HG03066 (cell line): ENCODE measurements around the gene GPR84.
A peak's percentile ranks its signal among the peaks of the same experiment; 100 is the strongest.

Experiments used
- ATAC-seq: cut with Tn5 transposase; IDR thresholded peaks from one replicate; pipeline ENCODE4 v1.9.1; 2021; ENCODE audit warnings: low read depth; ENCODE audit not compliant: unreplicated experiment

Gene GPR84

DNA sequence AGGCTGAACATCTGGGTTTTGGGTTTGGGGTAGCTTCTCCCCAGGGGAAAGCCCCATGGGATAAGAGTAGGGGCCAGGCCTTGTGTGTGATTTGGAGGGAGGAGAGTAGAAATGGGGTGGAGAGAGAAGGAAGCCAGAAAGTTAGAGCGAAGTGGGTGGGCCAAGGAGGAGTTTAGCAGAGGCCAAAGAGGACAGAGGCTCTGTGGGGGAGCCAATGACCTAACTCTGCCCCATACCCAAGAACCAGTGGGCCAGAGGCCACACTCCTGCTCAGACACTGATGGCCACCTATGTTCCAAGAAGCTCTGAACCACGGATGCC, 10.9 kb upstream of the GPR84 start:
- ATAC-seq, result no peak

DNA sequence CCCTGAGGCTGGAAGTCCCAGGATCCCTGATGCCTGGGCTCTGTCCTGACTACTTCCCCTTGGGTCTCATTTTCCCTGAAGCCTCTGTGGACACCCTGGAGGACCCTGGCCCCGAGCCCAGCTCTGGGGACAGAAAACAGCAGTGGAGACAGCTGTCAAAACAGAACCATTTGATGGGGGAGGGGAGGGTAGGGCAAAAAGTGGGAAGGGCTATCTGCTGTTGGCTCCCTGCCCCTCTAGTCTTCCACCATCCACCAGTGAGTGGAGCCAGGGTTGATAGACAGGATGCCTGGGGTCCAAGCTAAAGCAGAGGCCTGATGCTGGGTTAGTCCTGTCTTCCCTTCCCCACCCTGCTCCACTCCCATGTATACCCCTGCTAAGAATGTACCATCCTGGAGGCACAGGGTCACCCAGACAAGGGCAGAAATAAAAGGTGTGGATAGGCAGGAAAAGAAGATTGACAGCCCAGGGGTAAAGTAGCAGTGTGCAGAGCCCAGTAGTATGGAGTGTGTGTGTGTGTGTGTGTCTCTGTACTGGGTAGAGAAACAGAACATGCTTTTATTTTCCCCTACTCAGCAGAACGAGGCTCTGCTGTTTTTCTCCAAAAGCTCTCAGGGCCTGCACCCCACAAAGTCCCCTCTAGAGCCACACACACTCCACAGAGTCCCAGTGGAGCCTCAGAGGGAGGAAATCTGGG, 10.4 kb upstream of the GPR84 start:
- ATAC-seq, result no peak

DNA sequence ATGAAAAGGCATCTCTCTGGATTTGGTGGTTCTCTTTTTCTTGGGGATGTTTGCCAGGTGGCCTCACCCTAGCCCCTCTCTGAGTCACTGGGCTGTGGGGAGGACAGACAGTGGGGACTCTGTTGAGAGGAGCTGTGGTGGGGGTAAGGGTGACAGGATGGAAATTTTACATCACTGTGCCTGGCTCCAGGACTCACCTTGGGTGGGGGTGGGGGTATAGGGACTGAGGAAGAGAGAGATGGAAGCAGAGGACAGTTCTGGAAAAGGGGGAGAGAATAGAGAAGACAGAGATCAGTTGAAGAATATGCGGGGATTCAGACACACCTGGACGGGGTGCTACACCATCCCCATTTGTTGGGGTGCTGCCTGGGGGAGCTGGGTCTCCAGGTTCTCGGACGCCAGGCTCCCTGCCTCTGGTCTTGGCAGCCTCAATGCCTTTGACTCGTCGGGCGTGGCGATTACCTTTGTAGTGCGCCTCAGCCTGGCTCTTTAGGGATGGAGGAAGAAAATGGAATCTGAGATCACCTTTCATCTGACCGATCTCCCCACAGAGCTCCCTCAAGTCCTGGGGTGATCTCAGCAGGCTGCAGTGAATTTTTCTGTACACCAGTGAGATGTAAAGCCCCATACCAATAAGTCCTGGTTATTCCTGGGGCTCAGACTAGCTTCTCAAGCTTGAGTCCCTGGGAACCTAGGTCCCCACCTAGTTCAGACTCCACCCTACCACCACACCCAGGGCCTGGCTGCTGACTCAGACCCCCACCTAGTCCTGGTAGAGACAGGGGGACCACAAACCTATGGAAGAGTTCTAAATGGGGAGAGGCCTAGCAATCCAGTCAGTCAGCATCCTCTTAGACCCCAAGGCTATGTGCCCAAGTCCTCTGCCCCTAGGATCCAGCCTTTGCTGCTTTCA, 9.6 kb upstream of the GPR84 start:
- no peak for ATAC-seq

DNA sequence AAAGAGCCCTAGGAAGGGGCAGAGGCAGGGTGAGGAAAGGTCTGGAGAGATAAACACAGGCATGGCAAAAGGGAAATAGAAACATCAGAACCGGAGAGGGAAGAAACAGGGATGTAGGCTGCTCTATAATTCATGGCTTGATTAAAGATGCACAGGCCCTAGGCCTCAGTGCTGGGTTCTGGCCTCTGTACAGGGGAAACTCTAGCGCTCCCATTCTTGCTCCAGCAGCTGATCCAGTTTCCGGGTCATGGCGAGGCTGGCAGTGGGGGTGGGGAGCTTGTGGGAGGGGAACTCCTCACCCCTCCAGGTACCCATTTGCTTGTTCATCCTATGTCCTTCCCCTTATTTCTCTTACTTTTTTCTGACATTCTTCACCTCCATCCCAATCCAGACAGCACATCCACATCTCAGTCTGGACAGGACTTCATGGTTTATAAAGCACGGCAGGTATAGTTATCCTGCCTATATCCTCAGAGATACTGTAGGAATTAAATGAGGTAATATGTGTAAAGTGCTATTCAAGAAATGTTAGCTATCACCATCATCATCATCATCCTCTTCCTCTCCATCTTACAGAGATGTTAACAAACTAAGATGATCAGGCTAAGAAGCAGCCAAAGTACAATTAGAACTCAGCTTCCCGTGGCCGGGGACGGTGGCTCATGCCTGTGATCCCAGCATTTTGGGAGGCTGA, 8.0 kb upstream of the GPR84 start:
- ATAC-seq, result no peak

DNA sequence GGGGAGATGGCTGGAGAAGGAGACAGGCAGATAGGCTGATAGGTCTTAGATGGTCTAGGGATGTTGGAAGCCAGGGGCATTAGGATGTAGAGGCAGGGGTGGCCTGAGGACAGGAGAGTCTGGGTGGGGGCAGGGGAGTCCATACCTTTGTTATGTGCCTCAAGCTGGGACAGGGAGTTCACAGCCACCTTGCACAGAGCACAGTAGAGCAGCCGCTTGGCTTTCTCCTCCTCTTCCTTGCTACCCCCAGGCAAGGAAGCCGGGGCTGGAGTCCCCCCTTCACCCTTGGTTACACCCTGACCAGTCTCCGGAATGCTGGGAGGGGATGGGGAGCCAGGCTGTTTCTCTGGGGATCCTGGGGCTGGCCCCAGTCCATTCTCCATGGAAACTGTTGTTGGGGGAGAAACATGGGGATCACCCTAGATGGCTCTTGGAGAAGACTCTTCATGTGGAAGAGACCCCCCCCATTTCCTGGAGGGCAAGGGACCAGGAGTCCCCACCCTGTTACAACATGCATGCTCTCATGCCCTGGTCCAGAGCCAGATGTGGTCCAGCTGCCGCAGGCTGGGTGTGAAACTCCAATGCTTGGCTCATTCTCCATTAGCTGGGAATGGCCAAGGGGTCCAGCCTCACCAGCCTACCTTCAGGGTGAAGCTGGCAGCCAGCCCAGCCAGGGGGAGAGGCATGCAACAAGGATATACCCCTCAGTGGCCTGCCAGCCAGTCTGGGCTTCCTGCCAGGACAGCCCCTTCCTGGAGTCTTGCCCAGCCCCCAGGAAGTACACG, 7.2 kb upstream of the GPR84 start:
- no peak for ATAC-seq

DNA sequence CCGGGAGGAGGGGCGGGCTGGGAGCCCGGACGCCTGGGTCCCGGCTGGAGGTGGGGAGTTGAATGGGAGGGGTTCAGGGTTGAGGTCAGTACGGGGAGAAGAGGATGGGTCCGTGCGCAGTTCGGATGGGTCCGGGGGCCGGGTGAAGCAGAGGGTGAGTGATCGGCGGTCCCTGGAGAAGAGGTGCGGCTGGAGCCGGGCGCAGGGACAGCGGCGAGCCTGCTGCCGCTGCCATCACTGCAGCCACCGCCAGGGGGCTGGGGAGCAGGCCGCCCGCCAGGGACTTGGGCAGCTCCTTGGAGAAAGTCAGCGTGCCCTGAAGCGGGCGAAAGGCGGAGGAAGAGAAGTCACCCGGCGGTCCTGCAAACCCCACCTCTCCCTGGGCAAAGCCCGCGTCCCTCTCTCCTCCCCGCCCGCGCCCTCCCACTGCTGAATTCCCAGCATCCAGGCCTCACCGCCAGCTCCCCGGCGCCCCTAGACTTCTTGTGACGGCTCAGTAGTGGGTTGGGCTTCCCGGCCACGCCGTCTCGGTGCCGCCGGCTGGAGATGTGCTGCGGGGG, 6.0 kb upstream of the GPR84 start:
- ATAC-seq, result no peak

DNA sequence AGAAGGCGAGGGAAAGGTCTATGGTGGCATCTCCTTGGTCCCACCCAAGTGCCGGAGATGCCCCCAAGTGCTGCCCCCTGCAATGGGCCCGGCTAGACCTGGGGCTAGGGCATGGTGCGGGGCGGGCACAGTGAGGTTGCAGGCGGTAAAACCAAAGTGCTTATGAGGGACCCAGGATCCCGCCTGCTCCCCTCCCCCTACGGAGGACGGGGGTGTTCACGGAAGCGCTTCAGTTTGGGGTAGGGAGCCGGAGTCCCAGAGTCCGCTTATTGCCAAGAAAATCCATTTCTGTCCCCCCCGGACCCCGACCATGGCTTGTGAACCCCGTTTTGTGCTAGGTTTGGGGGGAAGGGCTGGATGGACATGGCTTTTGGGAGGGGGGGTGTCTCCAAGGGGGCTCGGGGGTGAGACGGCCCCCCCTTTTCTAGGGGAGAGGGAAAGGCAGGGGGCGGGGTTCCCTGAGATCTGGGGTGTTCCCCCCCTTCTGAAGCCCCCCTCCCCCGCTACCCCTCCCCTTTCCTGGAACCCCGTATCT, 5.4 kb upstream of the GPR84 start:
- ATAC-seq, result no peak

DNA sequence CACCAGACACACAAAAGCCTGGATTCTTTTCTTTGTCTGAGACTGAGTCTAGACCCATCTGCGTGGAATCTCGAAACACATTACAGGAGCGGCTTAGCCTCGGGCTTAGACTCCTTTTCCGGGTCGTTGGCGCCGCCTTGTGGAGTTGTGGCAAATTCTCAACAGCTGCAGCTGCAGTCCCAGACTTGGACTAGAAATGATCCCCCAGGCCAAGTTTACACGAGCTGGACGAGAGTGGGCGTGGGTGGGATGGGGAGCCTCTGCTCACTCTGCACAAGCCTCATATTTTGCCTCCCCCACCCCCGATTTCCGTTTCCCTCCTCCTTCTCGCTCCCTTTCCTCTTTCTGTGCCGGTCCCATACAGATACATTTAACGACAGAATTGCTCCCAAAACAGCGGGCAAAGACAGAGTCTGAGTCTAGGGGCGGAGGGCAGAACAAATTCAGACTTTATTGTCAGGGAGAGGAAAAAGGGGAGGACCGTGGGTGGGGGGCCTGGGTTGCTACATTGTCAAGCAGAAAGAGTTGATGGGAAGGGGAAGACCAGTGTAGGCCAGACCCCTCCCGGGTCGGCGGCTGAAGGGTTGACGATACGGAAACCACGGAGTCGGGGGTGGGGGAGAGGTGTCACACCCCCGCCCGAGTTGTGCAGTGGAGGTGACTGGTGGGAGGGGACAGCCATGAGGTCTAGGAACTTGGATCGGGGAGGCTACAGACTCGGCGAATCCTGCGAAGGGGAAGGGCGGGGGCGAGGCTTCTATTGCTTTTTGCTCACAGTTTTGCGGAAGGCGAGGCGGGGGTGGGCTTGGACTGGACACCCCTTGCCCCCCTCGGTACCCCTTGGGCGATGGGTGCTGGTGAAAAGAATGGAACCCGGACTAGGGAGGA, 4.7 kb upstream of the GPR84 start:
- peak; percentile 86 for ATAC-seq

DNA sequence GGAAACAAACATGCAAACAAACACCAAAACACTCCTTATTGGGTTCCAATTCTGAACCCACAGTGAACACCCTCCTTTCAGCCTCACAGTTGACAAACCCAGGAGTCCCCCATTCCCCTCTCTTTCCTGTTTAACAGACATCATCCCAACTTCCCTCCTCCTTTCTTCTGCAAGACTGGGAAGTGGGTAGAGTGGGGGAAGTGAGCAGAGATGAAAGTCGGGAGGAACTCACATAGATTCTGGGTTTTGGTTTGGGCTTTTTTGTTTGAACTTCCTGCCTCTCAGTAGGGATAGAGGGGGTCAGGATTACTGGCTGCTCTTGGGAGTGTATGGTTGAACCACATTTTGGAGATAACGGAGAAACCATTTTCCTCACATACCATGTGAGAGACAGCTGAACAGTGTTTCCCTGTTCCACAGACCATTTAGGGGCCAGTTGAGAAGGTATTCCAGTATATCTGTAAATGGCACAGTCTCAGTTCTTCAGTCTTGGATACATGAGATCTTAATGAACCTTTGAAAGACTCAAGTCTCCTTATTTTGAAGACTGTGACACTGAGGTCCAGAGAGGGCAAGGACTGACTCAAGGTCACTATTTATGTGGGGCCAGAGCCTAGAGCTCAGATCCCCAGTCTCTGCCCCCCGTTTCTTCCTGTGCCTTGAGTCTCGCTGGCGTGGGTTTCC, 3.9 kb upstream of the GPR84 start:
- ATAC-seq, result no peak

DNA sequence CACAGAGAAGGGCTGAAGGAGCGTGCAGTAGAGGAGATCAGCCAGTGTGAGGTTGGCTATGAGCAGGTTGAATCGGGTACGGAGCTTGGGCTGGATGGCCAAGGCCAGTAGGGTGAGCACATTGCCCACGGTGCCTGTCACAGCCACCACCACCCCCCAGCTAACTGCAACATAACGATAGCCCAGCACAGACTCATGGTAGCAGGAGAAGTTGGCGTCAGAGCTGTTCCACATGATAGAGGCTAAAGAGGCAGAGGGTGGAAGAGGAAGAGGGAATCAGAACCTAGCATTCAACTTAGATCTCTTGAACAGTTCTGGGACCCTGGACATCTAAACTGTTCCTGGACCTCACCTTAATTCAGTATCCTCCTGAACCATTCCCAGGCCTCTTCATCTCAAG, 668 bp downstream of the GPR84 start:
- ATAC-seq, result no peak

DNA sequence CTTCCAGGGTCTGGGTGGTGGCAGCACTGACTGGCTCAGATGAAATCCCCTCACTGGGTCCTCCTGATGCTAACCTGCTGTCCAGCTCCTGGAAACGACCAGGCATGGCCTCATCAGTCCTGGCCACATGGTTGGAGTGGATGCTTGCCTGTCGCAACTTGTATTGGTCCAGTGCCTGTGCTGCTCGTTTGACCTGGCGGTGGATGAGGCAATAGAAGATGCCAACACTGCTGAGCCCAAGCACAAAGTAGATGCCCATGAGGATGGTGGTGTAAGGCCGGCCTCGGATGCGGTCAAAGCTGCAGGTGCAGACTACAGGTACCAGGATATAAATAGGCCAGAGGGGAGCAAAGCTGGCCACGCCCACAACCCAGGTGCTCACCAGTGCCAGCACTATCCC, 1.2 kb downstream of the GPR84 start:
- ATAC-seq, result no peak

DNA sequence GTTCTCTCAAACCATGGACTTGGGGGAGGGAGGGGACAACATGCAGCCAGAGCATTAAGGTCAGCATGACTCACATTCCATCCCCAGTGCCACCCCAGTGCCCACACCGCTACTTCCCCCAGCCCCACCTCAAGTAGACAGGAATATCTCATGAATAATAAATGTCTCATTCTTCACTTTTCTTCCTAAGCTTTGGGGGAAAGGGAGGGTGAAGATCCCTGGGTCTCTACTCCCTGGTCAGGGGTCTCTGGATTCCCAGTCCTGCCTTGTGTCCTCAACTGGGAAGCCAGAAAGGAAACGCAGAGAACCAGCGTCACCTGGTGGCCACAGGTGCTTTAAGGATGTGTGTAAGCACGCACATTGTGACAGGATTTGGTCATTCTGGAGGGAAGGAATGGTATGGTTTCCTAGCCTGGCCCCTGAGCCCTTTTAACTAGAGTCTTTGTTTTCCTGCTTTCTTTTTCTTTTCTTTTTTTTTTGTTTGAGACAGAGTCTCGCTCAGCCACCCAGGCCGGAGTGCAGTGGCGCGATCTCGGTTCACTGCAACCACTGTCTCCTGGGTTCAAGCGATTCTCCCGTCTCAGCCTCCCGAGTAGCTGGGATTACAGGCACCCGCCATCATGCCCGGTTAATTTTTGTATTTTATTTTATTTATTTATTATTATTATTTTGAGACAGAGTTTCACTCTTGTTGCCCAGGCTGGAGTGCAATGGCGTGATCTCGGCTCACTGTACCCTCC, 3.4 kb downstream of the GPR84 start:
- no peak for ATAC-seq

DNA sequence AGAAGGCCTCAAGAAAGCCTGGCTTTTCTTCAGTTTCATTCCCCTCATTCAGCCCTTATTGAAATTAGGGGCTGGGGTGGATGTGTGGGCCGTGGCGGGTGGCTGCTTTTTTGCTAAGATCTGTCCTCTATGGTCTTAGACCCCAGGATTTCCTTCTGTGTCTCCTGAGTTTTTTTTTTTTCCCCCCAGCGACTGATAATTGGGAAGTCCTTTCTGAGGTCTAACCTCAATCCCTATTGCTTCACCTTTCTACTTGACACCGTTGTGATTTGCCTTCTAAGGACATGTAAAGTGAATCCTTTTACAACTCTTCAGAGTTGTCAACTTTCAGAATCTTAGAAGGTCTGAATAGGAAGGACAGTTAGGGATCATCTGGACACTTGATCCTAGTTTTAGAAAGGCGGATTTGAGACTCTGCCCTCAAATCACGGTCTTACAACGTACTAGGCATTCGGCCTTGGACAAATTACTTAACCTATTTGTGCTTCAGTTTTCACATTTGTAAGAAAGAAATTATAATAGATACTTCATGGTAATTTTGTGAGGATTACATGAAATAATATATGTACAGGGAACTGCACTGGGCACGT, 4.4 kb downstream of the GPR84 start:
- ATAC-seq, result no peak

DNA sequence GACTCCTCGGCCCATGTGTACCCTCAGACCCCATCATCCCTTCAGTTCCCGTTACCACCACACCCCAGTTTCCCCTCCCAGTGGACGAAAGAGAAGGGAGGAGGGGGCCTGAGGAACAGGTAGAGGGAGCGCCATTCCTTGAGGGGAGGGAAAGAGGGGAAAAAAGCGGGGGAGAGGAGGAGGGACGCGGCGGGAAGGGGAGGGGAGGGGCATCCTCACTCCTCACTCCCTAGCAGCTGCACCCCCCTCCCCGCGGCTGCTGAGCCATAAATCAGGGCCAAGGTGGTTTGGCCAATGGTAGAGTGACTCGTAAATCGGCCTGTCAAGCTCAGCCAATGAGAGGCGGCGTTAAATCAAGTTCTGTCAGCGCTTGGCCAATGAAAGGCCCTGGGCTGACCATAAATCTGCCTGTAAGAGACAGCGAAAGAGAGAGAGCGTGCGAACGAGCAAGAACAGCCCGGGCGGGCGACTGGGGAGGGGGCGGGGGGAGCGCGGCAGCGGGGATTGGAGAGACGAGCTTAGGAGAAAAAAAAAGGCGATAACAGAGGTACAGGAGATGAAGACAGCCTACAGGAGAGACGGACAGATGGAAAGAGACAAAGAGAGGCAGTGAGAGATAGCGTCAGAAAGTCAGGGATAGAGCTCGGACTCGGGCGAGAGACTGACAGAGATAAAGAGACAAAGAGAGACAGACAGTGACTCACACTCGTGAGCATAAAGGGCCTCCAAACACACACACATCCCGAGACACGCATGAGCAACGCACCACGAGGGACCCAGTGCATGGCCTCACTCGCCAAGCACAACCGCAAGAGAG, 5.1 kb downstream of the GPR84 start:
- ATAC-seq, result peak; percentile 97

DNA sequence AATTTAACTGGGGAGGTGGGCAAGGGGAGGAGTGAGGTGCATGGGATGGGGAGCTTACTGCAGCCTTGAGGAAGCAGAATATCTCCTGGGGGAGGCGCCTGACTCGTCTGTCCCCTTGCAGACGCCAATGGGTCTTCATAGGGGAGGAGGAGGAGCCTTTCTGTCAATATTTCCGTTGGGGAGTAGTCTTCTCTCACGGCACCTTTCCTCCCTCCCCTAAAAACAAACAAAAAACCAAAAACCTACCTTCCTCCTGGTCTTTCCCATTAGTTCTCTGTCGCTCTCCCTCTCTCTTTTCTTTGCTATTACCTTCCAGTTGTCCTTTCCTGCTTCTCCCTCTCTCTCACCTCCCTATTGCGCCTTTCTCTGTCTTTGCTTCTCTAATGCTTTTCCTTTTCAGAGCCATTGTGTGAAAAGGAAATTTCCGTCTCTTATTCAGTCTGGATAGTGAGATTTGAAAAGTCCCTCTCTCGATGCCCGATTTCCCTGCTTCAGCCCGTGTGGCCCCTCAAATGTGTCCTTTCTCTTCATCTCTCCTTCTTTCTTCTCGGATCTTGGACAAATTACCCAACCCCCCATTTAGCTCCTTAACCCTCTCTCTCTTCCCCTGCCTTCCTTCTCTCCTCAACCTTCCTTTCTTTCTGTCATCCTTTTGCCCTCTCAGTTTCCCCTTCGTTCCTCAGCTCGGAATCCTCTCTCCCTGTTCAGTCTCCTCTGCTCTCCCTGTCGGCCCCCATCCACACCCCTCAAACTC, 5.9 kb downstream of the GPR84 start:
- peak; percentile 36 for ATAC-seq
